ENCODE data around the gene PRPSAP1.

The PRPSAP1 gene

GRCh38 chr17:76263896-76264295 is 89.8 kb downstream of the PRPSAP1 start:
- DNase-seq, result no peak

- peak; percentile 65 for DNase-seq
These were observed 90.9 kb downstream of the PRPSAP1 start for GRCh38 chr17:76262732-76263344.

- no peak for DNase-seq
These were observed 92.1 kb downstream of the PRPSAP1 start for GRCh38 chr17:76261421-76262215.

- no peak for DNase-seq
These were observed 93.0 kb downstream of the PRPSAP1 start for GRCh38 chr17:76260669-76261068.

GRCh38 chr17:76260220-76260619 is 93.5 kb downstream of the PRPSAP1 start:
- no peak for DNase-seq
